ENCODE results near the gene DELE1. TPM values are rescaled to one million over a fixed set of nuclear protein-coding genes. Genes with fewer than 3 reads are reported as not detected.

The DELE1 gene
- total RNA-seq, 8 experiments from 2014 or later: 26.9 to 78.7 (median 39.9) TPM

DNA sequence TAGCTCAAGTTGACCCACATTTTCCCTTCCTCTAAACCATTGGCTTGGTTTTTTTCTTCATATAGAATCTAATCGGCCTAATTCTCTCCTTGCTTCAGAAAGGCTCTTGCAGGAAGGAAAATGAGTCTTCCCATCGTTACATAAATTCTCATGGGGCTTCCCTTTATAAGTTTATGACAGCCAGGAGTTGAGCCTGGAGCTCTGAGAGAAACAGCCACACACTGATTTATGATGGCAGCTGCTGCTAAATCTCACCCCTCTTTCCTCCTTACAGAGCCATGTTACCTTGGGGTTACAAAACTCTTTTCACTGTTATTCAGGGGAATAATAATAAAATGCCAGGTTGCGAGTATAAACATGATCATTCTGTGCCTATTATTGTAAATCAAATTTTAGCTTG, 40.0 kb downstream of the DELE1 start:
- WGBS, 10 experiments: 17 to 68% (median 53%) methylated on average over 2 to 3 of the region's 3 CpGs; no CpG with 5 or more reads in 1 of the 10 experiments
- H3K27ac ChIP-seq: no peak overlapping the region
- peaks cover 18 to 32% of the 10 kb centered on the region in 2 donors for H3K4me1 ChIP-seq (replicated peaks in 1 of 2)
- ATAC-seq (replicated peaks in 6 of 8): peak in 3 of 8 experiments; percentile 31 to 57 (median 45)
- no peak overlapping the region for H3K4me3 ChIP-seq
- in situ Hi-C loops (cut with MboI; ENCODE audit: low pct_unique_long_range_greater_than_20kb in 2 of 9, low sequenced_read_pairs in 9 of 9, unreplicated experiment in 9 of 9): loop anchor here in 3 of 9 experiments (10.0 to 25.0 kb wide), 3 partner anchors 269 to 289 kb away; partner anchors contain the start of gene ARAP3 (in 1 of the 3)

DNA sequence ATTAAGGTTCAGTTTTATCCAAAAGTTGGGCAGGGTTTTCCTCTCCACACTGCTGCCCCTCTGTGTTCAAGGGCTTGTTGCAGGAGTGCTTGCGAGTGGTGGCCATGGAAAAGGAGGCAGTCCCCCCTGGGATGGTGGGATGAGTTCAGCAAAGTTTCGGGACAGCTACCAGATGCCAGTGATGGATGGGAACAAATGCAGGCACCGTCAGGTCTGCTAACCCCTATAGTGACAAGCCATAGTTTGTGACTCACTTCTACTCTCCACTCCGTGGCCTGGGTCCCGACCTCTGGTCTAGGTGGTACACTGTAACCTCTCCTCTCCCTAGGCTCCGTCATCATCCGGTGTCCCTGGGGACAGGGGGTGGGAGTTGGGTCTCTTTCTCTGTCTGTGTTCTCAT, 41.4 kb downstream of the DELE1 start:
- 60 to 80% (median 62%) methylated on average over 1 to 4 of the region's 7 CpGs; no CpG with 5 or more reads in 5 of the 10 experiments for WGBS, 10 experiments
- Histone ChIP-seq H3K4me1 (replicated peaks in 1 of 2) (peaks cover 19 to 36% of the 10 kb centered on the region in 2 donors), H3K4me3 (no peak overlapping the region), H3K27ac (no peak overlapping the region)
- in situ Hi-C loops (cut with MboI; ENCODE audit: low pct_unique_long_range_greater_than_20kb in 2 of 9, low sequenced_read_pairs in 9 of 9, unreplicated experiment in 9 of 9): loop anchor here in 3 of 9 experiments (10.0 to 25.0 kb wide), 3 partner anchors 270 to 290 kb away; partner anchors contain the start of gene ARAP3 (in 1 of the 3)
- ATAC-seq (replicated peaks in 6 of 8): no peak

DNA sequence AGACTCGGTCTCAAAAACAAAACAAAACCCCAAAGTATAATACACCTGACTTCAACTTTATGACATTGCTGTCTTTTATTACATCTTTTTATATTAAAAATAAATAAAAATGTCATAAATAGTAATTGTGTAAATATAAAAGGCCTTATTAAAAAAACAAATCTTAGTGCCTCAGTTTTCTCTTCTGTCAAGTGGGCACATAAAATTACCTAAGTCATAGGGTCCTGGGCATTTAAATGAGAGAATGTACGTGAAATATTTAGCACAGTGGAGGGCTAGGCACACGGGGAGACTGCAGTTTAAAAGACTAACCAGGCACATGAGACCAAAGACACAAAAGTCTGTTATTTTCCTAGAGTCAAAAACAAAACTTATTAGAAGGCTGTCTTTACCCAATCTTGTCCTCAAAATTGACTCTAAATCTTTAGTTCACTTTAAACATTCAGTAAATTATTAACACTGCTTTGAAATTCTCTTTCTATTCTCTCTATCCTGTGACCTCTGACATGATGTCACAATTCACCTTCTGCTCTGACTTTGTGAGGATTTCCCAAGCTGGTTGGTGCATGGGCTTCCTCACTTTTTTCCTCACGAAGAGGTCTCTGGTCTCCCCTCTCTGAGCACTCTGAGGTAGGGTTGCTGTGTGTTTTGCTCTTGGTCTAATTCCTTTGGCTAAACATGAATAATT, 42.7 kb downstream of the DELE1 start:
- ATAC-seq (replicated peaks in 6 of 8): no peak
- in situ Hi-C loops (cut with MboI; ENCODE audit: low pct_unique_long_range_greater_than_20kb in 2 of 9, low sequenced_read_pairs in 9 of 9, unreplicated experiment in 9 of 9): loop anchor here in 3 of 9 experiments (10.0 to 25.0 kb wide), 3 partner anchors 272 to 292 kb away; partner anchors contain the start of gene ARAP3 (in 1 of the 3)
- Histone ChIP-seq H3K4me3 (no peak overlapping the region), H3K4me1 (replicated peaks in 1 of 2) (peaks cover 17 to 35% of the 10 kb centered on the region in 2 donors), H3K27ac (no peak overlapping the region)
- 32 to 82% (median 66%) methylated on average over 2 to 4 of the region's 4 CpGs for WGBS, 10 experiments

DNA sequence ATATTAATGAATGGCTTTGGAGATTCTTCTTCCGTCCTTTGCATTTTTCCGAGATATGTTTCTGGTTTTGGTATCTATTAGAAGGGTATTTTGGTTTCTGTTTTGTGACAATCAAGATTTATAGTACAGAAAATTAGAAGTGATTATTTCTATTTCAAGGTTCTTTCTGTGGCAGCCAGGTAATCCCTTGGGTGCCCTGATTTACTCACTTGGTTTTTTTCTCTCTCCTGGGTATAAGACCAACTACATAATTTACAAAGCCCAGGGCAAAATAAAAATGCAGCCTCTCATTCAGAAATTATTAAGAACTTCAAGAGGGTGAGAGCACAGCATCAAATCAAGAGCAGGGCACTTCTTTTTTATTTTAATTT, 43.3 kb downstream of the DELE1 start:
- in situ Hi-C loops (cut with MboI; ENCODE audit: low pct_unique_long_range_greater_than_20kb in 2 of 9, low sequenced_read_pairs in 9 of 9, unreplicated experiment in 9 of 9): loop anchor here in 3 of 9 experiments (10.0 to 25.0 kb wide), 3 partner anchors 272 to 292 kb away; partner anchors contain the start of gene ARAP3 (in 1 of the 3)
- WGBS, 10 experiments: 67 to 100% (median 90%) methylated on average over 1 to 2 of the region's 2 CpGs; no CpG with 5 or more reads in 1 of the 10 experiments
- no peak overlapping the region for H3K4me3 ChIP-seq
- H3K4me1 ChIP-seq (replicated peaks in 1 of 2): peaks cover 17 to 35% of the 10 kb centered on the region in 2 donors
- no peak for ATAC-seq (replicated peaks in 6 of 8)
- H3K27ac ChIP-seq: no peak overlapping the region

DNA sequence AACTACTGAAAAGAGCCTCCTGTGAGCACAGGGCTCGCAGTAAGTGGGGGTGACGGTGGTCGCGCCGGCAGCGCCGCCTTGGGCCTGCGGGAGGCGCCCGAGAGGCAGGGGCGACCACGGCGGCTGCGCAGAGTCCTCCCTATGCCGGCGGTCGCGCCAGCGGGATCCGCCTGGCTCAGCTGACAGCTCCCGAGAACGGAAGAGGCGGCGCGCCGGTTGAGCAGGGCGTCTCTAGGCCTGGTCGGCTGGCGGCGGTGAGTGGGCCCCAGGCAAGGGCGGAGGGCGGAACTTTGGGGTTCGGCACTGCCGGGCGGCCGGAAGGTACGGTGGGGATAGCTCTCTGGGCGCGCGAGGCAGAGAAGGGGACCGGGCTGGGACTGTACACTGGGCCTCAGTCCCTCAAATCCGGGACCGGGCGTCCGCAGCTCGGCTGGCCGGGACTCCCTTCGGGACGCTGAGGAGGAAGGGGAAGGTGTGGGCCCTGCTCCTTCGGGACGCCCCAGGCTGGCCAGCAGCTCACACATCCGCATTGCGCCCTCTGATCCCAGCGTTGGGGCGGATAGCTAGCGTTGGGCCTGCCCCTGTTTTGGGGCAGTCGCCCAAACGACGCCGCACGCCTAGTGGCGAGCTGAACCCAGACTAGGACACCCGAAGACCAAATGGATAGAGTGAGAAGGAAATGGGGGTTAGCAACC, 45.4 kb downstream of the DELE1 start, which contains the start of gene RNF14:
TSS of gene RNF14 (plus strand) at position 192 of the 695 bp plus-strand sequence. CDS start 4,484 bp downstream, outside the sequence.
- 0 to 3% (median 0%) methylated on average over 1 to 10 of the region's 63 CpGs; no CpG with 5 or more reads in 4 of the 10 experiments for WGBS, 10 experiments
- Histone ChIP-seq H3K4me3 (peak within 1 kb of the TSS; percentile 47 to 74 (median 67)), H3K27ac (peak within 1 kb of the TSS; percentile 59 to 89), H3K4me1 (replicated peaks in 1 of 2) (peaks cover 10 to 19% of the 10 kb centered on the region in 2 donors)
- in situ Hi-C loops (cut with MboI; ENCODE audit: low pct_unique_long_range_greater_than_20kb in 2 of 9, low sequenced_read_pairs in 9 of 9, unreplicated experiment in 9 of 9): loop anchor here in 3 of 9 experiments (10.0 to 25.0 kb wide), 3 partner anchors 274 to 294 kb away; partner anchors contain the start of gene ARAP3 (in 1 of the 3)
- ATAC-seq (replicated peaks in 6 of 8): peak; percentile 88 to 99 (median 98)

DNA sequence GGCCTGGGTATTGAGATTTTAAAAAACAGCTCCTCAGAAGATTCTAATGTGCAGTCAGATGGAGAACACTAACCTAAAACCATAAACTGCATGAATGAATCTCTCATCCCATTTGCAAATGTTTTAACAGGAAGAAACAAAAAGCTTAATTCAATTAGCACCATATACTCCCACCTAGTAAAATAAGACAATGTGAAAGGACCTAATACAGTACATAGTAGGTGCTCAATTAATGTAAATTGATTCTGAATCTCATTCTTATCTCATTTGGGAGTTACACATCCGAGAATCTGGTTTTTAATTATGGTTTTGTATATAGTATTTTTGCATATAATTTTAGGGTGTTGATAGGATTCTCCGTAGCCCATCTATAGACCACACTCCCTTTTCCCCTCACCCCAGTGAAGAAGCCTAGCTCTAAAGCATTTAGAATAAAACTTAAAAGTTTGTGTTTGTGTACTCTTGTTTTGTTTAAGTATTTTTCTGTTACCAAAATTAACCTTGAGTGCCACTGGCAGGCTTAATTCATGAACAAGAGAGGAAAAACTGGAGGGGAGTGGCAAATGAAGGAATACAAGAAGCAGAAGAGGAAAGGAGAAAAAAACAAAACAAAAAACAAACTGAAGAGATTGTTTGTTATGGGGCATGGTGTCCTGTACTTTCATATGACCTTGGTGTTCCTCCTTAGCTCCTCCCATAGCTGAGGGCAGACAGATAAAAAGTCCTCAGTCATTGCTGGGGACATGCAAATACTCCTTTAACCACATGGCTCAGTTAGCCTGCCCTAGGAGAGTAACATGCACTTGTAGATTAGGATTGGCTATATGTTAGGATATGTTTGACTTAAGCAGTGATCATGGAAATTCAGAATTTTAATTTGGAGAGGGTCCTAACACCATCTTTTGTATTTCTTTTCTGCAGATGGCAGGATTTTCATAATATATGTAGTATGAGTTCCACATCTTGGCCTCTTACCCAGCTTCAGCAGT, 46.4 kb downstream of the DELE1 start:
- peak in 3 of 8 experiments; percentile 17 to 40 (median 37) for ATAC-seq (replicated peaks in 6 of 8)
- in situ Hi-C loops (cut with MboI; ENCODE audit: low pct_unique_long_range_greater_than_20kb in 2 of 9, low sequenced_read_pairs in 9 of 9, unreplicated experiment in 9 of 9): loop anchor here in 3 of 9 experiments (10.0 to 25.0 kb wide), 3 partner anchors 275 to 295 kb away; partner anchors contain the start of gene ARAP3 (in 1 of the 3)
- peaks cover 10 to 15% of the 10 kb centered on the region in 2 donors for H3K4me1 ChIP-seq (replicated peaks in 1 of 2)
- no peak overlapping the region for H3K27ac ChIP-seq
- WGBS, 10 experiments: 0 to 100% (median 79%) methylated on average over 1 to 2 of the region's 2 CpGs; no CpG with 5 or more reads in 1 of the 10 experiments
- H3K4me3 ChIP-seq: peak overlapping the region; percentile 47 to 74 (median 67)

- in situ Hi-C loops (cut with MboI; ENCODE audit: low pct_unique_long_range_greater_than_20kb in 2 of 9, low sequenced_read_pairs in 9 of 9, unreplicated experiment in 9 of 9): loop anchor here in 1 of 9 experiments (25.0 kb wide), 1 partner anchor 287 kb away; the partner anchor contains the start of gene ARAP3
- Histone ChIP-seq H3K4me3 (no peak overlapping the region), H3K4me1 (replicated peaks in 1 of 2) (peaks cover 7 to 11% of the 10 kb centered on the region in 2 donors), H3K27ac (no peak overlapping the region)
- WGBS, 10 experiments: 40 to 100% (median 94%) methylated on average over 1 of the region's 1 CpG; no CpG with 5 or more reads in 2 of the 10 experiments
- ATAC-seq (replicated peaks in 6 of 8): no peak
These were observed 50.4 kb downstream of the DELE1 start for GRCh38 chr5:141973871-141974595.

GRCh38 chr5:141976176-141976575, 52.5 kb downstream of the DELE1 start:
- H3K4me1 ChIP-seq (replicated peaks in 1 of 2): no peaks in the 10 kb centered on the region
- peak in 1 of 8 experiments; percentile 23 for ATAC-seq (replicated peaks in 6 of 8)
- in situ Hi-C loops (cut with MboI; ENCODE audit: low pct_unique_long_range_greater_than_20kb in 2 of 9, low sequenced_read_pairs in 9 of 9, unreplicated experiment in 9 of 9): loop anchor here in 1 of 9 experiments (25.0 kb wide), 1 partner anchor 586 kb away; no protein-coding TSS in a partner anchor
- no peak overlapping the region for H3K4me3 ChIP-seq
- H3K27ac ChIP-seq: no peak overlapping the region
- WGBS, 10 experiments: 45 to 100% (median 86%) methylated on average over 1 to 6 of the region's 6 CpGs

DNA sequence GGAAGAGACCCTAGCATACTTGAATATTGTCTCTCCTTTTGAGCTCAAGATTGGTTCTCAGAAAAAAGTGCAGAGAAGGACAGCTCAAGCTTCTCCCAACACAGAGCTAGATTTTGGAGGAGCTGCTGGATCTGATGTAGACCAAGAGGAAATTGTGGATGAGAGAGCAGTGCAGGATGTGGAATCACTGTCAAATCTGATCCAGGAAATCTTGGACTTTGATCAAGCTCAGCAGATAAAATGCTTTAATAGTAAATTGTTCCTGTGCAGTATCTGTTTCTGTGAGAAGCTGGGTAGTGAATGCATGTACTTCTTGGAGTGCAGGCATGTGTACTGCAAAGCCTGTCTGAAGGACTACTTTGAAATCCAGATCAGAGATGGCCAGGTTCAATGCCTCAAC, 54.7 kb downstream of the DELE1 start:
- in situ Hi-C loops (cut with MboI; ENCODE audit: low pct_unique_long_range_greater_than_20kb in 2 of 9, low sequenced_read_pairs in 9 of 9, unreplicated experiment in 9 of 9): loop anchor here in 1 of 9 experiments (25.0 kb wide), 1 partner anchor 584 kb away; no protein-coding TSS in a partner anchor
- H3K4me1 ChIP-seq (replicated peaks in 1 of 2): no peaks in the 10 kb centered on the region
- ATAC-seq (replicated peaks in 6 of 8): no peak
- no peak overlapping the region for H3K4me3 ChIP-seq
- no peak overlapping the region for H3K27ac ChIP-seq

DNA sequence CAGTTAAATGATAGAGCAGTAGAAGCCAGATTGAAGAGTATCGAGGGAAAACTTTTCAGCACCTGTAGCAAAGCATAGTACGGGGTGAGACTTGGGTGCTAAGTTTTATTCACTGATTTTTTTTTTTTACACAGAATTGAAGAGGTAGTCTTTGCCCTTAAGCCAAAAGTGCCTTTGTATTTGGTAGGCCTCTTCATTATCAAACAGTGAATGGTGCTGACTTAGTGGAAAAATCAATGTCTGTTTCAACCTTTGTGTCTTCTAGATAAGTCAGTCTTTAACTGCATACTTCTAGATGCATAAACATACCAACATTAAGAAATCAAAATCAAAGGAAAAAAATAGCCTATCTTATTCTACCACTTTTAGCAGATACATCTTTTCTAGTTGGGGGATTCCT, 59.0 kb downstream of the DELE1 start:
- Histone ChIP-seq H3K27ac (no peak overlapping the region), H3K4me1 (replicated peaks in 1 of 2) (no peaks in the 10 kb centered on the region), H3K4me3 (no peak overlapping the region)
- ATAC-seq (replicated peaks in 6 of 8): no peak
- in situ Hi-C loops (cut with MboI; ENCODE audit: low pct_unique_long_range_greater_than_20kb in 2 of 9, low sequenced_read_pairs in 9 of 9, unreplicated experiment in 9 of 9): loop anchor here in 1 of 9 experiments (25.0 kb wide), 1 partner anchor 580 kb away; no protein-coding TSS in a partner anchor
- 49 to 75% (median 50%) methylated on average over 2 of the region's 2 CpGs; no CpG with 5 or more reads in 1 of the 10 experiments for WGBS, 10 experiments

DNA sequence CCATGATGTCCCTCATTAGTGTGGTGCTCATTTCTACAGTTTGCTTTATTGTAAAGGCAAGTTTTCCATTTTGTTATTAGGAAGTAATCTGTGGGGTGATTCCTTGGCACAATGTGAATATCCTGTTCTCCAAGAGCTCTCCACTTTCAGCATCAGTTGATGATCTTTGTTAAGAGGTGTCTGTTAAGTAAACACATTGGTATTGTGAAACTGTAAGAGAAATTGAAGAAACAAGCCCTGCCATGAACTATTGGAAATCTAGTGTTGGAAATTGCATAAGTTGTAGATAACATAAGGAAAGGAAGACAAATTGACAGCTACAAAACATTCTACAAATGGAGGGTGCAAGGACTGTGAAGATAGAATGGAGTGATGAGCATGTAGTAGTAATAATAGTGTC, 62.4 kb downstream of the DELE1 start:
- ATAC-seq (replicated peaks in 6 of 8): no peak
- in situ Hi-C loops (cut with MboI; ENCODE audit: low pct_unique_long_range_greater_than_20kb in 2 of 9, low sequenced_read_pairs in 9 of 9, unreplicated experiment in 9 of 9): loop anchor here in 1 of 9 experiments (25.0 kb wide), 1 partner anchor 576 kb away; no protein-coding TSS in a partner anchor

More for the DNA sequence above, 62.4 kb downstream of the DELE1 start:
- Histone ChIP-seq H3K4me3 (no peak overlapping the region), H3K27ac (no peak overlapping the region), H3K4me1 (replicated peaks in 1 of 2) (no peaks in the 10 kb centered on the region)

Measured in motor neuron (in vitro differentiated cells).